H1 (cell line): ENCODE measurements around the gene ITPKB. TPM values are rescaled to one million over a fixed set of nuclear protein-coding genes. Genes with fewer than 3 reads are reported as not detected.

Source experiments
- CTCF ChIA-PET: fragments of 300-600 bp; sonication (Branson Sonifier 250); formaldehyde crosslinking; loops from one replicate; lab custom pipeline; 2021; ENCODE audit not compliant: partially characterized antibody; lab: Charles Lee
- POLR2A ChIA-PET: fragments of 300-600 bp; sonication (Branson Sonifier 250); formaldehyde crosslinking; loops from one replicate; lab custom pipeline; 2021; ENCODE audit warnings: inconsistent platforms; ENCODE audit not compliant: partially characterized antibody; lab: Charles Lee
- DNase-seq, 2 experiments: peaks; one replicate each; pipeline versions ENCODE4 v3.0.0 to v3.0.0-alpha.2; 2010 to 2022; ENCODE audit warnings: low spot score in 2 of 2, low read depth in 1 of 2, mixed read lengths in 1 of 2
- FAIRE-seq: peaks from 2 replicates; lab custom pipeline; 2011; peaks lifted over from hg19 to GRCh38; lab: Jason Lieb, UNC
- H2AFZ ChIP-seq: 2 replicates; pipeline ENCODE4 v1.8.1; 2012; ENCODE audit warnings: low read length, inconsistent platforms
- H2AK5ac ChIP-seq: 2 replicates; pipeline ENCODE4 v1.6.1; 2013; ENCODE audit warnings: low read depth, low read length
- H2BK120ac ChIP-seq: replicated peaks from 2 replicates; pipeline ENCODE3; 2013; ENCODE audit warnings: low read depth, low read length, inconsistent platforms
- H2BK12ac ChIP-seq: 2 replicates; pipeline ENCODE4 v1.6.1; 2013; ENCODE audit warnings: low read depth, low read length
- H2BK15ac ChIP-seq: 2 replicates; pipeline ENCODE4 v1.6.1; 2013; ENCODE audit warnings: low read length
- H2BK20ac ChIP-seq: 2 replicates; pipeline ENCODE4 v1.6.1; 2013; ENCODE audit warnings: low read length
- H2BK5ac ChIP-seq: 2 replicates; pipeline ENCODE4 v1.6.1; 2013; ENCODE audit warnings: low read depth, low read length
- H3K14ac ChIP-seq: 2 replicates; pipeline ENCODE4 v1.6.1; 2013; ENCODE audit warnings: inconsistent platforms; ENCODE audit not compliant: insufficient read length
- H3K18ac ChIP-seq: 2 replicates; pipeline ENCODE4 v1.6.1; 2013; ENCODE audit warnings: low read length; ENCODE audit errors: extremely low read depth
- H3K23ac ChIP-seq: 2 replicates; pipeline ENCODE4 v1.6.1; 2013; ENCODE audit warnings: inconsistent platforms; ENCODE audit not compliant: insufficient read length
- H3K23me2 ChIP-seq: 2 replicates; pipeline ENCODE4 v1.6.1; 2013; ENCODE audit warnings: low read depth, low read length
- H3K27ac ChIP-seq: 2 replicates; pipeline ENCODE4 v1.6.1; 2011; ENCODE audit warnings: low read depth, low read length, inconsistent platforms
- H3K27me3 ChIP-seq, 4 experiments: replicated peaks in 1 of 4; 1 replicate in 1 of 4; 2 replicates in 3 of 4; pipeline versions ENCODE4 v1.6.1 to v1.8.1; 2011 to 2013; ENCODE audit warnings: low read length in 3 of 4, mild to moderate bottlenecking in 3 of 4, inconsistent platforms in 2 of 4, mixed read lengths in 2 of 4, moderate library complexity in 1 of 4; ENCODE audit not compliant: control insufficient read depth in 3 of 4, insufficient read depth in 3 of 4; ENCODE audit errors: extremely low read depth in 1 of 4
- H3K36me3 ChIP-seq, 4 experiments: 2 replicates each; pipeline versions ENCODE4 v1.6.1 to v1.8.1; 2011 to 2013; ENCODE audit warnings: mild to moderate bottlenecking in 4 of 4, low read length in 3 of 4, moderate library complexity in 2 of 4, control low read depth in 1 of 4, inconsistent platforms in 1 of 4; ENCODE audit not compliant: insufficient read depth in 4 of 4, control insufficient read depth in 2 of 4
- H3K4ac ChIP-seq: replicated peaks from 2 replicates; pipeline ENCODE3; 2013; ENCODE audit warnings: low read length, low read depth, mixed read lengths, inconsistent platforms; ENCODE audit not compliant: insufficient read length
- H3K4me1 ChIP-seq, 4 experiments: replicated peaks in 1 of 4; 1 replicate in 1 of 4; 2 replicates in 3 of 4; pipeline versions ENCODE4 v1.6.1 to v1.8.1; 2011 to 2013; ENCODE audit warnings: low read length in 3 of 4, inconsistent platforms in 2 of 4, mixed read lengths in 1 of 4; ENCODE audit not compliant: insufficient read depth in 4 of 4, control insufficient read depth in 3 of 4
- H3K4me2 ChIP-seq, 2 experiments: 2 replicates each; pipeline versions ENCODE4 v1.6.1 to v1.8.1; 2011 to 2013; ENCODE audit warnings: low read depth in 2 of 2, low read length in 2 of 2, control low read depth in 1 of 2, inconsistent platforms in 1 of 2, mild to moderate bottlenecking in 1 of 2; ENCODE audit not compliant: insufficient read depth in 1 of 2
- H3K4me3 ChIP-seq, 4 experiments: fragments of 200-600, 300-600 bp in 1 of 4; sonication (generic), shearing (Covaris generic), sonication (Bioruptor Twin) in 1 of 4; 2 replicates each; pipeline versions ENCODE4 v1.5.1 to v1.8.1; 2011 to 2016; ENCODE audit warnings: low read length in 4 of 4, low read depth in 3 of 4, control low read depth in 2 of 4, inconsistent platforms in 2 of 4, mild to moderate bottlenecking in 2 of 4, mixed read lengths in 1 of 4, moderate library complexity in 1 of 4; ENCODE audit not compliant: insufficient read depth in 2 of 4; ENCODE audit errors: extremely low read depth in 1 of 4
- H3K56ac ChIP-seq: replicated peaks from 2 replicates; pipeline ENCODE3; 2013; ENCODE audit warnings: low read depth, mild to moderate bottlenecking, mixed read lengths, low read length, inconsistent platforms; ENCODE audit not compliant: insufficient read length
- H3K79me1 ChIP-seq: 2 replicates; pipeline ENCODE4 v1.6.1; 2013; ENCODE audit warnings: low read depth, low read length, control low read depth
- H3K79me2 ChIP-seq, 2 experiments: 2 replicates each; pipeline versions ENCODE4 v1.6.1 to v1.8.1; 2012 to 2013; ENCODE audit warnings: low read length in 2 of 2, mild to moderate bottlenecking in 2 of 2, inconsistent platforms in 1 of 2; ENCODE audit not compliant: insufficient read depth in 2 of 2, control insufficient read depth in 1 of 2
- H3K9ac ChIP-seq, 4 experiments: replicated peaks in 1 of 4; 1 replicate in 1 of 4; 2 replicates in 3 of 4; pipeline versions ENCODE4 v1.6.1 to v1.8.1; 2011 to 2013; ENCODE audit warnings: low read depth in 3 of 4, low read length in 3 of 4, control low read depth in 2 of 4, mild to moderate bottlenecking in 2 of 4, moderate library complexity in 2 of 4, inconsistent platforms in 1 of 4; ENCODE audit errors: extremely low read depth in 1 of 4
- H3K9me3 ChIP-seq, 2 experiments: 2 replicates each; pipeline versions ENCODE4 v1.6.1 to v1.8.1; 2012 to 2013; ENCODE audit warnings: mild to moderate bottlenecking in 2 of 2, moderate library complexity in 2 of 2, control low read depth in 1 of 2, inconsistent platforms in 1 of 2, low read depth in 1 of 2, low read length in 1 of 2, mixed read lengths in 1 of 2; ENCODE audit not compliant: insufficient read depth in 2 of 2
- H4K20me1 ChIP-seq, 2 experiments: replicated peaks in 1 of 2; 2 replicates each; pipeline versions ENCODE3 to v1.8.1; 2011 to 2013; ENCODE audit warnings: inconsistent platforms in 2 of 2, low read length in 2 of 2, mild to moderate bottlenecking in 1 of 2; ENCODE audit not compliant: insufficient read depth in 2 of 2, control insufficient read depth in 1 of 2
- H4K5ac ChIP-seq: 2 replicates; pipeline ENCODE4 v1.6.1; 2013; ENCODE audit warnings: low read length, low read depth, mixed read lengths, inconsistent platforms; ENCODE audit not compliant: insufficient read length
- H4K8ac ChIP-seq: 2 replicates; pipeline ENCODE4 v1.8.0; 2013; ENCODE audit warnings: mild to moderate bottlenecking, moderate library complexity, low read length, inconsistent platforms; ENCODE audit not compliant: insufficient read depth; ENCODE audit errors: extremely low read depth
- H4K91ac ChIP-seq: replicated peaks from 2 replicates; pipeline ENCODE3; 2013; ENCODE audit warnings: low read length, mixed read lengths, inconsistent platforms; ENCODE audit not compliant: insufficient read length
- ATF2 ChIP-seq: IDR thresholded peaks from 2 replicates; pipeline ENCODE4 v1.6.1; 2012; ENCODE audit warnings: low read length, inconsistent platforms
- BCL11A ChIP-seq, 2 experiments: IDR thresholded peaks; one replicate each; pipeline ENCODE4 v1.6.1; 2011; ENCODE audit warnings: low read depth in 2 of 2, low read length in 2 of 2, mild to moderate bottlenecking in 2 of 2
- CHD1 ChIP-seq: IDR thresholded peaks from 2 replicates; pipeline ENCODE4 v1.6.1; 2012; ENCODE audit warnings: low read depth, low read length, improper control_type of control experiment
- EP300 ChIP-seq, 2 experiments: IDR thresholded peaks; 1 replicate in 1 of 2; 2 replicates in 1 of 2; pipeline ENCODE4 v1.6.1; 2011 to 2012; ENCODE audit warnings: low read depth in 2 of 2, low read length in 2 of 2, mild to moderate bottlenecking in 2 of 2, borderline replicate concordance in 1 of 2, inconsistent platforms in 1 of 2, moderate library complexity in 1 of 2
- EZH2 ChIP-seq: fragments of 200-600 bp; sonication (generic); IDR thresholded peaks from 2 replicates; pipeline ENCODE4 v1.7.1; 2012; ENCODE audit warnings: low read depth, mild to moderate bottlenecking, moderate library complexity, low read length, inconsistent platforms; ENCODE audit not compliant: severe bottlenecking
- GABPA ChIP-seq: IDR thresholded peaks from 2 replicates; pipeline ENCODE4 v1.6.1; 2011; ENCODE audit warnings: mild to moderate bottlenecking, low read length, moderate library complexity, borderline replicate concordance; ENCODE audit not compliant: insufficient read depth
- KDM5A ChIP-seq: fragments of 200-600 bp; IDR thresholded peaks from 2 replicates; pipeline ENCODE4 v1.7.1; 2012; ENCODE audit warnings: mild to moderate bottlenecking, low read length, inconsistent platforms, mixed read lengths
- MAFK ChIP-seq: IDR thresholded peaks from 2 replicates; pipeline ENCODE4 v1.6.1; 2012; ENCODE audit warnings: low read depth, mild to moderate bottlenecking, improper control_type of control experiment, low read length
- SP4 ChIP-seq: IDR thresholded peaks from 2 replicates; pipeline ENCODE4 v1.6.1; 2012; ENCODE audit warnings: low read length, inconsistent platforms
- SRF ChIP-seq: IDR thresholded peaks from 2 replicates; pipeline ENCODE4 v1.6.1; 2011; ENCODE audit warnings: mild to moderate bottlenecking, low read depth, low read length, moderate library complexity
- TEAD4 ChIP-seq: IDR thresholded peaks from 2 replicates; pipeline ENCODE4 v1.6.1; 2012; ENCODE audit warnings: low read depth, low read length, inconsistent platforms, mixed read lengths
- ZNF274 ChIP-seq: IDR thresholded peaks from 2 replicates; pipeline ENCODE4 v1.7.0; 2012; ENCODE audit warnings: low read length, borderline replicate concordance; ENCODE audit errors: extremely low read depth
- WGBS, 2 experiments: shearing (Covaris generic) in 1 of 2; methylation state at CpG; one replicate each; pipeline versions ENCODE4 v1.1.6 to v1.1.7; 2013 to 2015; ENCODE audit warnings: low lambda C conversion rate in 2 of 2, mixed read lengths in 2 of 2, inconsistent platforms in 1 of 2, low coverage in 1 of 2, missing lambda C conversion rate in 1 of 2; ENCODE audit not compliant: insufficient replicate concordance in 2 of 2, insufficient coverage in 1 of 2, insufficient read length in 1 of 2; ENCODE audit errors: extremely low coverage in 1 of 2, missing lambda C conversion rate in 1 of 2; 5-methylcytosine and 5-hydroxymethylcytosine counted together
- polyA plus RNA-seq, 7 experiments: library from polyadenylated mRNA; depleted of rRNA in 3 of 7; stranded (reverse) in 5 of 7; unstranded in 2 of 7; fragments of >200 nt in 5 of 7; fragments of 200-250 nt in 2 of 7; gene quantifications; 1 replicate in 5 of 7; 2 replicates in 1 of 7; 4 replicates in 1 of 7; pipeline versions ENCODE4 v1.2.1 to v1.2.3, GENCODE V29; 2011 to 2013; ENCODE audit warnings: missing spikeins in 2 of 7, mixed read lengths in 2 of 7
- total RNA-seq: library from RNA; stranded (reverse); fragmentation: NEBNext Ultra II Directional; extraction: Animal tissue kit (Norgen Biotek cat#: 25700); gene quantifications from 2 replicates; pipeline ENCODE4 v1.2.1, GENCODE V29; 2021

Gene ITPKB
- total and polyA plus RNA-seq, 2 of the 8 experiments (the other 6 are each of a cell fraction or from before 2014, with no cell fraction given) = 1.7 to 4.8 TPM

- FAIRE-seq = no peak
- Histone ChIP-seq H3K27ac (no peak overlapping the region), H3K9me3 (no peaks in the 10 kb centered on the region), H4K20me1 (no peaks in the 10 kb centered on the region), H3K23ac (no peak overlapping the region), H3K4ac (no peak overlapping the region), H3K9ac (no peak overlapping the region), H2BK15ac (0 out of 2 replicates have a peak overlapping the region, but pooled peaks have one; percentile 19), H3K14ac (no peak overlapping the region), H2AK5ac (no peak overlapping the region), H3K79me2 (no peaks in the 10 kb centered on the region), H3K4me3 (no peak overlapping the region), H3K79me1 (no peaks in the 10 kb centered on the region; the same call in 1 of the 2 replicates), H3K4me1 (peaks cover 14 to 21% (median 18%) of the 10 kb centered on the region in 4 experiments), H3K23me2 (no peaks in the 10 kb centered on the region; the same call in none of the 2 replicates), H2BK120ac (no peak overlapping the region), H4K91ac (no peak overlapping the region), H4K8ac (no peak overlapping the region), H2AFZ (no peak overlapping the region), H4K5ac (no peak overlapping the region), H3K56ac (no peak overlapping the region)
- POLR2A ChIA-PET = no interaction called here
- TF ChIP-seq GABPA = no peak
- TF ChIP-seq SRF = no peak
- TF ChIP-seq TEAD4 = no peak
- TF ChIP-seq ZNF274 = no peak
- TF ChIP-seq KDM5A = no peak
- TF ChIP-seq BCL11A (IDR thresholded peaks at IDR 0.05; ENCODE audit: low read depth in 2 of 2, low read length in 2 of 2) = no peak
- no peak for TF ChIP-seq ATF2
- no peak for TF ChIP-seq CHD1
- no peak for TF ChIP-seq EZH2
- no peak for TF ChIP-seq SP4
- TF ChIP-seq MAFK = no peak
- TF ChIP-seq EP300 (IDR thresholded peaks at IDR 0.05; ENCODE audit: borderline replicate concordance in 1 of 2, low read depth in 2 of 2, low read length in 2 of 2) = no peak
- TF ChIP-seq, all 59 proteins: peak for 0
- H3K27me3 ChIP-seq = no peaks in the 10 kb centered on the region
- 91% methylated on average over 6 of the region's 6 CpGs; no CpG with 5 or more reads in 1 of the 2 experiments for WGBS, 2 experiments
- CTCF ChIA-PET = interaction anchor here (0.6 to 1.0 kb wide), 3 partner anchors 41 to 156 kb away, joined by 3 read pairs; no protein-coding TSS in a partner anchor
- H3K4me2 ChIP-seq = no peak overlapping the region
- H2BK12ac ChIP-seq = no peak overlapping the region
- H3K36me3 ChIP-seq = no peaks in the 10 kb centered on the region
- no peak overlapping the region; the same call in 1 of the 2 replicates for H2BK20ac ChIP-seq
- DNase-seq = no peak
- no peak overlapping the region for H3K18ac ChIP-seq
- no peak overlapping the region for H2BK5ac ChIP-seq
Measured at GRCh38 chr1:226728448-226728847, 10.6 kb downstream of the ITPKB start.
